ENCODE results near the gene MPST.

DNA sequence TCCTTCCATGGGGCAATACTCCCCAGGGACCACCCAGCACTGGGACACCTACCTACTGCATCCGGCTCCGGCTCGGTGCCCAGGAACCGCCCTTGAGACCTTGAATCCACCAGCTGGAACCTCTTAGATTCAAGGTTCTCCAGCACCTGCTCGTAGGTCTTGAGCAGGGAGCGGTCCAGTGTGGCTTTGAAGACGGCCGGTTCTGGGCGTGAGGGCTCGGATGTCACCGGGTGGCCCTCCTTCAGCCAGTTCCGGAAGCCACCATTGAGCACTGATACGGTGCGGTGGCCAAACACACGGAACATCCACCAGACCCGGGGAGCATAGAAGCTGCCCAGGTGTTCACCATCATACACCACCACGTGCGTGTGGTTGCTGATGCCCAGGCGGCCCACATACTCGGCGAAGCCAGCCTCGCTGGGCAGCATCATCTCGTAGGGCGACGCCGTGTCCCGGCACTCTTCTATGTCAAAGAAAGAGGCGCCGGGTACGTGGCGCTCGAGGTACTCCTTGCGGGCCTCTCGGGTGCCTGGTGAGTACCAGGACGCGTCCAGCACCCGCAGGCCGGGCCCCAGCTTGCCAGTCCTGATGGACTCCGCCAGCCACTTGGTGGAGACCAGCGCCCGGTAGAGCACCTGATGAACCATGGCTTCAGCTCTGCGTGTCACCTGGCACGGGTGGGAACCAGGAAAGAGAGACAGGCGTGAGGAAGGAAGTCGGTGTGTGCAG lies 1.3 kb upstream of the MPST start:
- TF ChIP-seq POLR2A (IDR thresholded peaks at IDR 0.05): no peak
- TF ChIP-seq, protein P1, sequence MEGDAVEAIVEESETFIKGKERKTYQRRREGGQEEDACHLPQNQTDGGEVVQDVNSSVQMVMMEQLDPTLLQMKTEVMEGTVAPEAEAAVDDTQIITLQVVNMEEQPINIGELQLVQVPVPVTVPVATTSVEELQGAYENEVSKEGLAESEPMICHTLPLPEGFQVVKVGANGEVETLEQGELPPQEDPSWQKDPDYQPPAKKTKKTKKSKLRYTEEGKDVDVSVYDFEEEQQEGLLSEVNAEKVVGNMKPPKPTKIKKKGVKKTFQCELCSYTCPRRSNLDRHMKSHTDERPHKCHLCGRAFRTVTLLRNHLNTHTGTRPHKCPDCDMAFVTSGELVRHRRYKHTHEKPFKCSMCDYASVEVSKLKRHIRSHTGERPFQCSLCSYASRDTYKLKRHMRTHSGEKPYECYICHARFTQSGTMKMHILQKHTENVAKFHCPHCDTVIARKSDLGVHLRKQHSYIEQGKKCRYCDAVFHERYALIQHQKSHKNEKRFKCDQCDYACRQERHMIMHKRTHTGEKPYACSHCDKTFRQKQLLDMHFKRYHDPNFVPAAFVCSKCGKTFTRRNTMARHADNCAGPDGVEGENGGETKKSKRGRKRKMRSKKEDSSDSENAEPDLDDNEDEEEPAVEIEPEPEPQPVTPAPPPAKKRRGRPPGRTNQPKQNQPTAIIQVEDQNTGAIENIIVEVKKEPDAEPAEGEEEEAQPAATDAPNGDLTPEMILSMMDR (IDR thresholded peaks at IDR 0.05): no peak
